ENCODE data around the gene RAB25.

RAB25 gene

DNA sequence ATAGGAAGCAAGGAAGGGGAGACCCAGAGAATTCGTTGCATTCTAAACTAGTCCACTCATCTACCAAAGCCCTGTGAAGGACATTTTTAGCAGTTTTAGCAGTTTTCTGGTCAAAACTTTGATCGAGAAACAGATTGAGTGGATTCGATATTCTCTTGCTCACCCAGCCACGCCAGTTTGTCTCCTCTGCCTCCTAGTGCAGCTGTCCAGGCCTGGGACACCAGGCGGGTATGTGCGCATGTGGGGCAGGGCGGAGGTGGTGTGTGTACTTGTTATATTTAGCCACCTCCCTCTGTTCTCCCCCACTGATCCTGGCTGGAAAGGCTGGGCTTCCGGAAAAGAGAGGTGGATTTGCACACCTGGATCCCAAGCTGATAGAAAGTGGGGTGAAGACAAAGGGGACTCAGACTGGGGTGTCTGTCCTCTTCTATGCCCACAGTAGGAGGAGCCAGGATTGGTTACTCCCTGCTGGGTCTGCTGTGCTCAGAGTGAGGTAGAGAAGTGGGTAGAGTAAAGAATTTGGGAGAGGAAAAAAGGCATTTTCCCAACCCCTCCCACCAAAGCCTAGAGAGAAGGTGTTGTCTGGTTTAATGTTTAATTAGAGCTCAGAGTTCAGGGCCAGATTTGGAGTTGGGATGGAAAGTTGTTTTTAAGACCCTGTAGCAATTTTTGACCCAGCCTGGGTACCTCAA lies 57.4 kb downstream of the RAB25 start:
- peak; percentile 31 for DNase-seq (ENCODE audit: low spot score)

DNA sequence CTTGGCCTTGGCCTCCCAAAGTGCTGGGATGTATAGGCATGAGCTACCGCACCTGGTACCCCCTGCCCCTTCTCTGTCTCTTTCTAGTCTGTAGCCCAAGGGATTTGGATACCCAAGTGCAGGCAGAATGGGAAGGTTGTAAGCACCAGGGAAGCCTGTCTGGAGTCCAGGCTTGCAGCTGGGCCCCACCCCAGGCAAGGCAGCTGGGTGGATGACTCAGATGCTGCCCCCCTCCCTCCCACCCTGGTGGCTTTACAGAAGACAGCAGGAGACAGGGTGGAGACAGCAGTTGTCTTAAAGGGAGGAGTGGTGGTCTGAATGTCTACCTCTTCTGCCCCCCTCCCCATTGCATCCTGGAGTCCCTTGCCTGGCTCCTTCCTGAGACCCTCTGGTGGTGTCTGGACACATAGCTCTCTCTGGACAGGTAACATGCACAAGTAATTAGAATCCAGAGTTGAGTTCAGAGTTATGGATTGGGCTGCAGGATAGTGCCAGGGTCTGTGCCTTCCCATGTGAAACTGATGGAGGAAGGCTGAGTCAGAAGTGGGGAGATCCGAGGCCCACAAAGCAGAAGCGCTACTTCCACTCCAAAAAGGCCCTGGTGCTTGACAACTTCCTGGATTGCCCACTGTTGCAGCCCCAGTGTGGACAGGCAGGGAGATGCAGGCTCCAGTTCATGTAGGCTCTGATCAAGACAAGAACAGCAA lies 58.7 kb downstream of the RAB25 start:
- peak; percentile 69 for DNase-seq (ENCODE audit: low spot score)

Measured in hematopoietic multipotent progenitor cell treated with erythropoietin and hydrocortisone succinate and interleukin-3 and kit ligand, for 17 days (in vitro differentiated cells).